GM21447 (cell line): ENCODE results near the gene TAS2R30.
"Not testable (repeated sequence)": the region's sequence is repeated elsewhere in the genome, so short reads cannot be mapped to it uniquely, and the experiment has no call there.

Source experiments
- ATAC-seq: cut with Tn5 transposase; IDR thresholded peaks from one replicate; pipeline ENCODE4 v1.9.1; 2021; ENCODE audit not compliant: unreplicated experiment

TAS2R30 gene

GRCh38 chr12:11130382-11130781 lies 4.1 kb downstream of the TAS2R30 start:
- no peak for ATAC-seq

- not testable (repeated sequence) for ATAC-seq
Observed at GRCh38 chr12:11114130-11114529, 20.3 kb downstream of the TAS2R30 start.

DNA sequence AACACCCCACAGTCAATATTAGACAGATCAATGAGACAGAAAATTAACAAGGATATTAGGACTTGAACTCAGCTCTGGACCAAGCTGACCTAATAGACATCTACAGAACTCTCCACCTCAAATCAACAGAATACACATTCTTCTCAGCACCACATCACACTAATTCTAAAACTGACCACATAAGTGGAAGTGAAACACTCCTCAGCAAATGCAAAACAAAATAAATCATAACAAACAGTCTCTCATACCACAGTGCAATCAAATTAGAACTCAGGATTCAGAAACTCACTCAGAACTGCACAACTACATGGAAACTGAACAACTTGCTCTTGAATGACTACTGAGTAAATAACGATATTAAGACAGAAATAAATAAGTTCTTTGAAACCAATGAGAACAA lies 23.2 kb downstream of the TAS2R30 start:
- ATAC-seq = not testable (repeated sequence)

DNA sequence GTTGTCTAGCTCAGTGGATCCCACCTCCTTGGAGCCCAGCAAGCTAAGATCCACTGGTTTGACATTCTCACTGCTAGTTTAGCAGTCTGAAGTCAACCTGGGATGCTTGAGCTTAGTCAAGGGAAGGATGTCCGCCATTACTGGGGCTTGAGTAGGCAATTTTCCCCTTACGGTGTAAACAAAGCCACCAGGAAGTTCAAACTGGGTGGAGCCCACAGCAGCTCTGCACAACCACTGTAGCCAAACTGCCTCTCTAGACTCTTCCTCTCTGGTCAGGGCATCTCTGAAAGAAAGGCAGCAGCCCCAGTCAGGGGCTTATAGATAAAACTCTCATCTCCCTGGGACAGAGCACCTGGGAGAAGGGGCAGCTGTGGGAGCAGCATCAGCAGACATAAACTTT lies 25.6 kb downstream of the TAS2R30 start:
- ATAC-seq = no peak

- ATAC-seq = no peak
Observed at GRCh38 chr12:11107719-11108118, 26.7 kb downstream of the TAS2R30 start.

- ATAC-seq = no peak
Observed at GRCh38 chr12:11106288-11106687, 28.2 kb downstream of the TAS2R30 start.

DNA sequence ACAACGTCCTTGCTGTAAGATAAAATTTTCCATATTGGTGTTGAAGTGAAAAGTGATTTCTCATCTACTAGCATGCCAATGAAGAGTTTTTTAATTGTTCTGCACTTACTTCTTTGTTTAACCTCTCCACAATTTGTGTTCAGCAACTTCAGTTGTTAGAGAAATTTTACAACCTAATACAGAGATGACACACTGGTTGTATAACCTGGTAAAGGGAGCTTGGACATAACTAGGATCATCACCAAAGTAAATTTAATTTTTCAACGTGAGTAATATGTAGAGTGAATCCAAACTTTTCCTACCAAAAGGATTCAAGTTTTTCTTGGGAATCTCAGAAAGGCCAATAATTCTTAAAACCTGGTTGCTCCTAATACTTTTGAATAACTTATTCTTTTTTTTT lies 28.9 kb downstream of the TAS2R30 start:
- ATAC-seq = no peak

DNA sequence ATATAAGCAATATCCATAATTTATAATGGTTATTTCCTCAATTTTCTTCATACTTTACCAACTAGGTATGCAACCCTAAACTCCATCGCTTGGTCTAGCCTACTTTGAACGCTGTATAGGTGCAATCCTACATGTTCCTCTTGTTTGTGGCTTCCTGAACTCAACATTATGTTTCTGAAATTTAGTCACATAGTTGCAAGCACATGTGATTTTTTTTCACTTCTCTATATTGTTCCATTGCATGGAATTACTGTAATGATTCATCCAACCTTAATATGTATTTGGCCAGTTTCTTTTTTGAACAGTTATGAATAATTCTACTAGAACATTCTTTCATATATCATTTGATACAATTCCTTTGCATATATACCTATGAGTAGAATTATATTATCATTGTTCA lies 39.5 kb downstream of the TAS2R30 start:
- not testable (repeated sequence) for ATAC-seq

GRCh38 chr12:11092128-11092527 lies 42.3 kb downstream of the TAS2R30 start, which contains the start of gene TAS2R43:
Gene TAS2R43 (minus strand): TSS chr12:11092313. CDS start chr12:11092229, 84 bp downstream.
- no peak for ATAC-seq

GRCh38 chr12:11089246-11089645 lies 45.2 kb downstream of the TAS2R30 start:
- ATAC-seq = no peak

GRCh38 chr12:11085419-11085818 lies 49.0 kb downstream of the TAS2R30 start:
- no peak for ATAC-seq
